Pulmonary artery endothelial cell (primary cell): Measurements from ENCODE around the gene MAP1A. TPM values are rescaled to one million over a fixed set of nuclear protein-coding genes. Genes with fewer than 3 reads are reported as not detected.
"Not testable (repeated sequence)": the region's sequence is repeated elsewhere in the genome, so short reads cannot be mapped to it uniquely, and the experiment has no call there.

Experiments
- DNase-seq: peaks from one replicate; pipeline ENCODE4 v3.0.0-alpha.2; 2011; ENCODE audit warnings: low read depth, low spot score
- total RNA-seq: library from RNA; depleted of rRNA; stranded (reverse); fragments of >200 nt; gene quantifications from 2 replicates; pipeline ENCODE4 v1.2.3, GENCODE V29; 2014

Gene MAP1A
- total RNA-seq, 1 donor from 2014 or later, result 1.4 TPM

DNA sequence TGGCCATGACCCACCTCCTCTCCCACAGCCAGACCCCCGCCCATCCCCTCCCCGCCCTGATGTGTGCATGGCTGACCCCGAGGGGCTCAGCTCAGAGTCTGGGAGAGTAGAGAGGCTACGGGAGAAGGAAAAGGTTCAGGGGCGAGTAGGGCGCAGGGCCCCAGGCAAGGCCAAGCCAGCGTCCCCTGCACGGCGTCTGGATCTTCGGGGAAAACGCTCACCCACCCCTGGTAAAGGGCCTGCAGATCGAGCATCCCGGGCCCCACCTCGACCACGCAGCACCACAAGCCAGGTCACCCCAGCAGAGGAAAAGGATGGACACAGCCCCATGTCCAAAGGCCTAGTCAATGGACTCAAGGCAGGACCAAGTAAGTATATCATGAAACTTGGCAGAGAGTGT is 11.7 kb downstream of the MAP1A start:
- no peak for DNase-seq

- no peak for DNase-seq
These were observed 12.4 kb downstream of the MAP1A start for GRCh38 chr15:43529587-43530345.

GRCh38 chr15:43531018-43531670 is 13.7 kb downstream of the MAP1A start:
- no peak for DNase-seq

- DNase-seq, result not testable (repeated sequence)
These were observed 15.4 kb downstream of the MAP1A start for GRCh38 chr15:43532826-43533225.

- no peak for DNase-seq
These were observed 17.5 kb downstream of the MAP1A start for GRCh38 chr15:43534897-43535296.

- DNase-seq, result no peak
These were observed 20.7 kb downstream of the MAP1A start for GRCh38 chr15:43538091-43538490.

GRCh38 chr15:43541785-43542184 is 24.4 kb downstream of the MAP1A start:
- no peak for DNase-seq

- DNase-seq, result no peak
These were observed 26.9 kb downstream of the MAP1A start for GRCh38 chr15:43544266-43544665.

- no peak for DNase-seq
These were observed 28.0 kb downstream of the MAP1A start for GRCh38 chr15:43545426-43545825.

DNA sequence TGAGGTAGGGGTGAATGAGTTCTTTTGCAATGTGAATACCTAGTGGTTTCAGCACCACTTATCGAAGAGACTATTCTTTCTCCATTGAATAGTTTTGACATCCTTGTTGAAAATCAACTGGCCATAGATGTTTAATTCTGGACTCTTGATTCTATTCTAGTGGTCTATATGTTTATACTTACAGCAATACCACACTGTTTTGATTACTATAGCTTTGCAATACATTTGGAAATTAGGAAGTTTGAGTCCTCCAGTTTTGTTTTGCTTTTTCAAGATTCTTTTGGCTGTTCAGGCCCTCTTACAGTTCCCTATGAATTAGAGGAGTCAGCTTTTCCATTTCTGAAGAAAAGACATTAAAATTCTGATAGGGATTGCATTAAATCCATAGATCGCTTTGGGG is 30.1 kb downstream of the MAP1A start:
- no peak for DNase-seq

DNA sequence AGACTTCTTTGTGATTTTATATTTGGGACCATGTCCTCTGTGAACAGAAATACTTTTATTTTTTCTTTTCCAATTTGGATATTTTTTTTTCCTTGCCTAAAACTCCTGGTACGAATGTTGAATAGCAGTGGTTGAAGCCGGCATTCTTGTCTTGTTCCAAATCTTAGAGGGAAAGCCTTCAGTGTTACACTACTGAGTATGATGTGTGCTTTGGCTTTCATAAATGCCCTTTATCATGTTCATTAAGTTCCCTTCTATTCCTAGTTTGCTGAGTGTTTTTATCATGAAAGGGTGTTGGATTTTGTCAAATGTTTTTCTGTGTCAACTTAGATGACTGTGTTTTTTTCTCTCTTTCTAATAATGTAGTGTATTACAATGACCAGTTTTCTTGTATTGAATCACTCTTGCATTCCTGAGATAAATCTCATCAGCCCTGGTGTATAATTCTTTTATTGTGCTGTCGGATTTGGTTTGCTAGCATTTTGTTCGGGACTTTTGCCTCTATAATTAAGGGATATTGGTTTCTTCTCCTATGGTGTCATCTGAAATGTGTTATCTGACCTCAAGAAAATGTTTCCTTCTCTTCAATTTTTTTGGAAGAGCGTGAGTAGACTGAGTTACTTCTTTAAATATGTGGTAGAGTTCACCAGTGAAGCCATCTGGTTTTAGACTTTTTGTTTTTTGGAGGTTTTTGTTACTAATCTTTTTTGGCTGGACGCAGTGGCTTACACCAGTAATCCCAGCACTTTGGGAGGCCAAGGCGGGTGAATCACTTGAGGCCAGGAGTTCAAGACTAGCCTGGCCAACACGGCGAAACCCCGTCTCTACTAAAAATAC is 33.3 kb downstream of the MAP1A start:
- DNase-seq, result no peak

DNA sequence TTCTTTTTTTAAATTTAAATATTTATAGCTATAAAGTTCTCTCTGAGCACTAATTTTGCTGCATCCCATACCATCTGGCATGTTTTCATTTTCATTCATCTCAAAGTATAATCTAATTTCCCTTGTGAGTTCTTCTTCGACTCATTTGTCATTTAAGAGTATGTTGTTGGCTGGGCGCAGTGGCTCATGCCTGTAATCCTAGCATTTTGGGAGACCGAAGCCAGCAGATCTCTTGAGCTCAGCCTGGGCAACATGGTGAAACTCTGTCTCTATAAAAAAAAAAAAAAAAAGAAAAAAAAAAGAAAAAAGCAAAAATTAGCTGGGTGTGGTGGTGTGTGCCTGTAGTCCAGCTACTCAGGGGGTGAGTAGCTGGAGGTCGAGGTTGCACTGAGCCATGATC is 34.8 kb downstream of the MAP1A start:
- no peak for DNase-seq

DNA sequence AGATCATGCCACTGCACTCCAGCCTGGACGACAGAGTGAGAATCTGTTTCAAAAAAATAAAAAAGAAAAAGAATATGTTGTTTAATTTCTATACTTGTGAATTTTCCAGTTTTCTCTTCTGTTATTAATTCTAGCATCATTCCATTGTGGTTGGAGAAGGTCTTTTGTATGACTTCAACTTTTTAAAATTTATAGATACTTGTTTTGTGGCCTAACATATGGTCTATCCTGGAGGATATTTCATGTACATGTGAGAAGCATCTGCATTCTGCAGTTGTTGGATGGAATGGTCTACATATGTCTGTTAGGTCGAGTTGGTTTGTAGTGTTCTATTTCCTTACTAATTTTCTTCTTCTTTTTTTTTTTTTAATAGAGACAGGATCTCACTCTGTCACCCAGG is 35.6 kb downstream of the MAP1A start:
- DNase-seq, result no peak

DNA sequence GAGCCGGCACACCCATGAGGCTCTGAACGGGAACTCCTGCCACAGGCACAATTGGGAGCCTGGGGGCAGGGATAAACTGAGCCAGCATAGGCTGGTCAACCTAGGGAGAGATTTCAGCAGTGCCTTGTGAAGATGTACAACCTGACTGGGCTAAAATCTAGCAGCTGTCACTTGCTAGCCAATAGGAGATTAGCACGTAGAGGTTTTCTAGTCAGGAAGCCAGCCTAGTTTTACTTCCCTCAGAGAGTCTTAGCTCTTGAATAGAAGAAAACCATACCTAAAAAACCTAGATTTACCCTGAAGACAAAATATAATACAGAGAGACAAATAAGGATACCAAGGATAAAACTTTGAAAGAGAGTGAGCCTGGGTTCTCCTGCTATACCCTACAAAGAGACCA is 45.3 kb downstream of the MAP1A start:
- DNase-seq, result not testable (repeated sequence)

- DNase-seq, result not testable (repeated sequence)
These were observed 46.4 kb downstream of the MAP1A start for GRCh38 chr15:43563793-43564192.

DNA sequence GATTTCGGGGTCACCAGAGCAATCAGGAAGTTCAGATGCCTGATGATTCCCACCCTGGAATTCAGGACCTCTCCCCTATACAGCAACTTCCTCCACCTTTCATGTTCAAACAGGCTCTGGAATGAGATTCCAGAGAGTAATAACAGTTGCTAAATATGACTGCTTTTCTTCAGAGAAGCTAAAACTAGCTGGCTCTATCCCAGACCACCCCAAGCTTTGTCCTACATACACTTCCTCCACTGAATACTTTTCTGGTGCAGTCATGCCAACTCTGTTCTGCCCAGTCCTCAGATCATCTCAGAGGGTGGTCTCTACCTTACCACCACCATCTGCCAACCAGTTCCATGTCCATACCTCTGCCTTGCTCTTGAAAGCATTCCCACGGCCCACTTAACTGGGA is 49.2 kb downstream of the MAP1A start:
- not testable (repeated sequence) for DNase-seq

- not testable (repeated sequence) for DNase-seq
These were observed 57.2 kb downstream of the MAP1A start for GRCh38 chr15:43574607-43575006.

Other genes starting within 250 kb of the MAP1A start
- gene TGM7, start 215.4 kb upstream of the MAP1A start, total RNA-seq, result not detected in 2 replicates
- 5.5 and 9.2 TPM in 2 replicates for gene LCMT2, start 187.0 kb upstream of the MAP1A start, total RNA-seq
- gene ZSCAN29, start 146.6 kb upstream of the MAP1A start, total RNA-seq, result 14.6 and 23.7 TPM in 2 replicates
- 12.7 and 21.3 TPM in 2 replicates for gene TUBGCP4, start 146.5 kb upstream of the MAP1A start, total RNA-seq
- 54.2 and 74.5 TPM in 2 replicates for gene TP53BP1, start 24.5 kb upstream of the MAP1A start, total RNA-seq
- gene PPIP5K1, start 72.6 kb downstream of the MAP1A start, total RNA-seq, result 13.8 and 35.5 TPM in 2 replicates
- gene CKMT1B, start 76.4 kb downstream of the MAP1A start, total RNA-seq, result not detected in 2 replicates
- under 0.01 TPM in 2 replicates for gene STRC, start 101.2 kb downstream of the MAP1A start, total RNA-seq
- 0.33 and 1.0 TPM in 2 replicates for gene CATSPER2, start 131.2 kb downstream of the MAP1A start, total RNA-seq
- not detected in 2 replicates for gene CKMT1A, start 176.3 kb downstream of the MAP1A start, total RNA-seq
- 166 and 578 TPM in 2 replicates for gene PDIA3, start 228.8 kb downstream of the MAP1A start, total RNA-seq